ENCODE results near the gene HDLBP. TPM values are rescaled to one million over a fixed set of nuclear protein-coding genes. Genes with fewer than 3 reads are reported as not detected.

Gene HDLBP
- total and polyA plus RNA-seq, 10 of the 15 experiments (the other 5 are each of a cell fraction or from before 2014, with no cell fraction given): 19.5 to 383 (median 249) TPM

DNA sequence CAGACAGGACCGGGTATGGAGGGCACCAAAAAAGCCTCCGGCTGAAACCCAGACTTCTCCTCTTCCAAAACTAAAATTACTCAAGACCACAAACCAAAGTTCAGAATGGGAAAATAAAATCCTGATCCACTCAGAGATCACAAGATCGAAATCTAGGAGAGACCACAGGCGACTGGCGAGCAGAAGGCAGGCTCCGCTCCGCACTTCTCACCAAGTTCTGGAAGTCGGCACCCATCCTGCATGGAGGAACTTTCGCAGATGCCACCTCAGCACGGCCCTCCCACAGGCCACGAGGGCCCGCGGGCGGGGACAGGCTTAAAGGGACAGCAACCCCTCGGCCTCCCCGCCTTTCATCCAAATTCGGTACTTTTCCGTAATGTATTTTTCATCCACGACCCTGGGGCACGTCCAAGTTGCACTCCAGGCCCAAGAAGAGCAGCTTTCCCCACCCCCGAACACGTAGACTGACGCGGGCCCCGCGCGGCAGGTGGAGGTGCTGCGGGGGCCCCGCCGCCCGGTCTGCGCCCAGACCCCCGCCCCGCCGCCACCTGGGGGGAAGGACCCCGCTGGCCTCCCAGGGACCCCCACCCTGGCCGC, 43.7 kb downstream of the HDLBP start (continued):
- TF ChIP-seq, protein P1, sequence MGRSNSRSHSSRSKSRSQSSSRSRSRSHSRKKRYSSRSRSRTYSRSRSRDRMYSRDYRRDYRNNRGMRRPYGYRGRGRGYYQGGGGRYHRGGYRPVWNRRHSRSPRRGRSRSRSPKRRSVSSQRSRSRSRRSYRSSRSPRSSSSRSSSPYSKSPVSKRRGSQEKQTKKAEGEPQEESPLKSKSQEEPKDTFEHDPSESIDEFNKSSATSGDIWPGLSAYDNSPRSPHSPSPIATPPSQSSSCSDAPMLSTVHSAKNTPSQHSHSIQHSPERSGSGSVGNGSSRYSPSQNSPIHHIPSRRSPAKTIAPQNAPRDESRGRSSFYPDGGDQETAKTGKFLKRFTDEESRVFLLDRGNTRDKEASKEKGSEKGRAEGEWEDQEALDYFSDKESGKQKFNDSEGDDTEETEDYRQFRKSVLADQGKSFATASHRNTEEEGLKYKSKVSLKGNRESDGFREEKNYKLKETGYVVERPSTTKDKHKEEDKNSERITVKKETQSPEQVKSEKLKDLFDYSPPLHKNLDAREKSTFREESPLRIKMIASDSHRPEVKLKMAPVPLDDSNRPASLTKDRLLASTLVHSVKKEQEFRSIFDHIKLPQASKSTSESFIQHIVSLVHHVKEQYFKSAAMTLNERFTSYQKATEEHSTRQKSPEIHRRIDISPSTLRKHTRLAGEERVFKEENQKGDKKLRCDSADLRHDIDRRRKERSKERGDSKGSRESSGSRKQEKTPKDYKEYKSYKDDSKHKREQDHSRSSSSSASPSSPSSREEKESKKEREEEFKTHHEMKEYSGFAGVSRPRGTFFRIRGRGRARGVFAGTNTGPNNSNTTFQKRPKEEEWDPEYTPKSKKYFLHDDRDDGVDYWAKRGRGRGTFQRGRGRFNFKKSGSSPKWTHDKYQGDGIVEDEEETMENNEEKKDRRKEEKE (IDR thresholded peaks at IDR 0.05): no peak
- TF ChIP-seq SMAD1 (IDR thresholded peaks at IDR 0.05; ENCODE audit: low read depth, partially characterized antibody) (no peak), IRF5 (IDR thresholded peaks at IDR 0.05; ENCODE audit: borderline replicate concordance) (no peak), SP1 (IDR thresholded peaks at IDR 0.05; ENCODE audit: low read depth, low read length) (peak; percentile 52), TBL1XR1 (IDR thresholded peaks at IDR 0.05; ENCODE audit: low read depth, low read length) (no peak), SIX5 (IDR thresholded peaks at IDR 0.05; ENCODE audit: low read depth, low read length, severe bottlenecking) (no peak), SUZ12 (IDR thresholded peaks at IDR 0.05; ENCODE audit: unreplicated experiment) (no peak), ESRRA (IDR thresholded peaks at IDR 0.05; ENCODE audit: low read length) (no peak), BCL11A (IDR thresholded peaks at IDR 0.05; ENCODE audit: low read depth, low read length) (no peak), KDM1A (IDR thresholded peaks at IDR 0.05; ENCODE audit: borderline replicate concordance) (no peak), SIN3A (IDR thresholded peaks at IDR 0.05; ENCODE audit: low read depth, low read length) (peak; percentile 79; the same call in 1 of the 2 replicates), BRCA1 (IDR thresholded peaks at IDR 0.05; ENCODE audit: low read depth, low read length) (no peak), SPI1 (IDR thresholded peaks at IDR 0.05; ENCODE audit: borderline replicate concordance, insufficient read depth, low read depth, low read length) (no peak), NR2F1 (conservative IDR thresholded peaks at IDR 0.05) (peak; percentile 48; the same call in 1 of the 2 replicates), TCF3 (IDR thresholded peaks at IDR 0.05; ENCODE audit: borderline replicate concordance, insufficient read depth, low read depth, low read length) (no peak), HDAC6 (IDR thresholded peaks at IDR 0.05; ENCODE audit: unreplicated experiment) (no peak)
- TF ChIP-seq, protein P2, sequence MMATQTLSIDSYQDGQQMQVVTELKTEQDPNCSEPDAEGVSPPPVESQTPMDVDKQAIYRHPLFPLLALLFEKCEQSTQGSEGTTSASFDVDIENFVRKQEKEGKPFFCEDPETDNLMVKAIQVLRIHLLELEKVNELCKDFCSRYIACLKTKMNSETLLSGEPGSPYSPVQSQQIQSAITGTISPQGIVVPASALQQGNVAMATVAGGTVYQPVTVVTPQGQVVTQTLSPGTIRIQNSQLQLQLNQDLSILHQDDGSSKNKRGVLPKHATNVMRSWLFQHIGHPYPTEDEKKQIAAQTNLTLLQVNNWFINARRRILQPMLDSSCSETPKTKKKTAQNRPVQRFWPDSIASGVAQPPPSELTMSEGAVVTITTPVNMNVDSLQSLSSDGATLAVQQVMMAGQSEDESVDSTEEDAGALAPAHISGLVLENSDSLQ (IDR thresholded peaks at IDR 0.05): no peak
- TF ChIP-seq, protein P3, sequence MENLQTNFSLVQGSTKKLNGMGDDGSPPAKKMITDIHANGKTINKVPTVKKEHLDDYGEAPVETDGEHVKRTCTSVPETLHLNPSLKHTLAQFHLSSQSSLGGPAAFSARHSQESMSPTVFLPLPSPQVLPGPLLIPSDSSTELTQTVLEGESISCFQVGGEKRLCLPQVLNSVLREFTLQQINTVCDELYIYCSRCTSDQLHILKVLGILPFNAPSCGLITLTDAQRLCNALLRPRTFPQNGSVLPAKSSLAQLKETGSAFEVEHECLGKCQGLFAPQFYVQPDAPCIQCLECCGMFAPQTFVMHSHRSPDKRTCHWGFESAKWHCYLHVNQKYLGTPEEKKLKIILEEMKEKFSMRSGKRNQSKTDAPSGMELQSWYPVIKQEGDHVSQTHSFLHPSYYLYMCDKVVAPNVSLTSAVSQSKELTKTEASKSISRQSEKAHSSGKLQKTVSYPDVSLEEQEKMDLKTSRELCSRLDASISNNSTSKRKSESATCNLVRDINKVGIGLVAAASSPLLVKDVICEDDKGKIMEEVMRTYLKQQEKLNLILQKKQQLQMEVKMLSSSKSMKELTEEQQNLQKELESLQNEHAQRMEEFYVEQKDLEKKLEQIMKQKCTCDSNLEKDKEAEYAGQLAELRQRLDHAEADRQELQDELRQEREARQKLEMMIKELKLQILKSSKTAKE (IDR thresholded peaks at IDR 0.05; ENCODE audit: low read depth, poor library complexity, severe bottlenecking): no peak
- TF ChIP-seq, protein P4, sequence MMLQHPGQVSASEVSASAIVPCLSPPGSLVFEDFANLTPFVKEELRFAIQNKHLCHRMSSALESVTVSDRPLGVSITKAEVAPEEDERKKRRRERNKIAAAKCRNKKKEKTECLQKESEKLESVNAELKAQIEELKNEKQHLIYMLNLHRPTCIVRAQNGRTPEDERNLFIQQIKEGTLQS (IDR thresholded peaks at IDR 0.05; ENCODE audit: borderline replicate concordance, extremely low read depth, low read depth, low read length): no peak

All from GM12878 (cell line).